Amniotic epithelial cell (primary cell): Measurements from ENCODE around the gene SIGLEC7.
"Not testable (repeated sequence)": the region's sequence is repeated elsewhere in the genome, so short reads cannot be mapped to it uniquely, and the experiment has no call there.

Experiments
- DNase-seq: peaks from one replicate; pipeline ENCODE4 v3.0.0-alpha.2; 2010; ENCODE audit warnings: low read depth

The SIGLEC7 gene

GRCh38 chr19:51139299-51140014 is 2.6 kb upstream of the SIGLEC7 start:
- no peak for DNase-seq

- peak; percentile 45 for DNase-seq
Measured at GRCh38 chr19:51140441-51140840, 1.7 kb upstream of the SIGLEC7 start.

GRCh38 chr19:51141181-51141580 is 920 bp upstream of the SIGLEC7 start:
- DNase-seq: no peak

- DNase-seq: not testable (repeated sequence)
Measured at GRCh38 chr19:51142809-51143475, 841 bp downstream of the SIGLEC7 start.

GRCh38 chr19:51143486-51143885 is 1.4 kb downstream of the SIGLEC7 start:
- DNase-seq: no peak

- no peak for DNase-seq
Measured at GRCh38 chr19:51144482-51145045, 2.5 kb downstream of the SIGLEC7 start.

GRCh38 chr19:51145916-51146493 is 3.9 kb downstream of the SIGLEC7 start:
- no peak for DNase-seq

- DNase-seq: no peak
Measured at GRCh38 chr19:51146751-51147150, 4.7 kb downstream of the SIGLEC7 start.

GRCh38 chr19:51147663-51148062 is 5.6 kb downstream of the SIGLEC7 start:
- no peak for DNase-seq

GRCh38 chr19:51148580-51148979 is 6.5 kb downstream of the SIGLEC7 start:
- no peak for DNase-seq

- DNase-seq: no peak
Measured at GRCh38 chr19:51150627-51151026, 8.5 kb downstream of the SIGLEC7 start.

- no peak for DNase-seq
Measured at GRCh38 chr19:51156710-51157109, 14.6 kb downstream of the SIGLEC7 start.

- DNase-seq: no peak
Measured at GRCh38 chr19:51157265-51157664, 15.2 kb downstream of the SIGLEC7 start.

- peak; percentile 24 for DNase-seq
Measured at GRCh38 chr19:51158474-51159129, 16.5 kb downstream of the SIGLEC7 start.

GRCh38 chr19:51159656-51160055 is 17.6 kb downstream of the SIGLEC7 start:
- no peak for DNase-seq

GRCh38 chr19:51161266-51161665 is 19.2 kb downstream of the SIGLEC7 start:
- no peak for DNase-seq

GRCh38 chr19:51161867-51162496 is 19.9 kb downstream of the SIGLEC7 start:
- no peak for DNase-seq

GRCh38 chr19:51163257-51163656 is 21.2 kb downstream of the SIGLEC7 start:
- DNase-seq: no peak

- DNase-seq: no peak
Measured at GRCh38 chr19:51164215-51164614, 22.1 kb downstream of the SIGLEC7 start.

GRCh38 chr19:51166846-51167490 is 24.9 kb downstream of the SIGLEC7 start:
- no peak for DNase-seq

- DNase-seq: peak; percentile 1
Measured at GRCh38 chr19:51168564-51169282, 26.6 kb downstream of the SIGLEC7 start.
